ENCODE results near the gene ZNF280D. TPM values are rescaled to one million over a fixed set of nuclear protein-coding genes. Genes with fewer than 3 reads are reported as not detected.
A peak's percentile ranks its signal among the peaks of the same experiment; 100 is the strongest.
"Not testable (repeated sequence)": the region's sequence is repeated elsewhere in the genome, so short reads cannot be mapped to it uniquely, and the experiment has no call there.

ZNF280D gene
- total RNA-seq, result 10 to 100 TPM; 11.7 to 42.9 (median 15.1) TPM

GRCh38 chr15:56733136-56734012 is at the start of gene ZNF280D:
Gene ZNF280D, minus strand, starts transcription at chr15:56733509. Its CDS starts 26,400 bp downstream, at chr15:56707109.
- H3K4me1 ChIP-seq, result peaks cover 9 to 54% (median 24%) of the 10 kb centered on the region in 3 donors
- H3K27me3 ChIP-seq, result no peaks in the 10 kb centered on the region
- no peaks in the 10 kb centered on the region for H3K36me3 ChIP-seq
- peak within 1 kb of the TSS; percentile 89 to 98 (median 94) for H3K27ac ChIP-seq
- intact Hi-C loops (cut with DNase I), result no loop called here
- no peaks in the 10 kb centered on the region for H3K9me3 ChIP-seq
- peak in 2 of 4 donors; percentile 62 to 63 for TF ChIP-seq POLR2A (IDR thresholded peaks at IDR 0.05)
- no peak for TF ChIP-seq CTCF (IDR thresholded peaks at IDR 0.05)
- peak within 1 kb of the TSS; percentile 57 to 92 (median 76) for H3K4me3 ChIP-seq
- WGBS, 2 donors, result 42% methylated on average over 17 to 20 of the region's 101 CpGs
- peak; percentile 54 for DNase-seq

GRCh38 chr15:56782306-56782705 is 49.0 kb upstream of the ZNF280D start:
- no peaks in the 10 kb centered on the region for H3K9me3 ChIP-seq
- no peak for TF ChIP-seq POLR2A (IDR thresholded peaks at IDR 0.05)
- no peak for TF ChIP-seq CTCF (IDR thresholded peaks at IDR 0.05)
- no peak for DNase-seq
- intact Hi-C loops (cut with DNase I), result no loop called here
- no peak overlapping the region for H3K27ac ChIP-seq
- WGBS, 2 donors, result 79 to 87% methylated on average over 7 to 8 of the region's 8 CpGs
- H3K4me1 ChIP-seq, result no peaks in the 10 kb centered on the region
- no peaks in the 10 kb centered on the region for H3K36me3 ChIP-seq
- no peaks in the 10 kb centered on the region for H3K27me3 ChIP-seq
- no peak overlapping the region for H3K4me3 ChIP-seq

- no peak overlapping the region for H3K27ac ChIP-seq
- DNase-seq, result no peak
- no peak overlapping the region for H3K4me3 ChIP-seq
- no peaks in the 10 kb centered on the region for H3K9me3 ChIP-seq
- 86 to 88% methylated on average over 2 of the region's 2 CpGs for WGBS, 2 donors
- no peaks in the 10 kb centered on the region for H3K36me3 ChIP-seq
- intact Hi-C loops (cut with DNase I), result no loop called here
- H3K27me3 ChIP-seq, result no peaks in the 10 kb centered on the region
- TF ChIP-seq CTCF (IDR thresholded peaks at IDR 0.05) (no peak), POLR2A (IDR thresholded peaks at IDR 0.05) (no peak)
- H3K4me1 ChIP-seq, result no peaks in the 10 kb centered on the region
These were observed 48.4 kb upstream of the ZNF280D start for GRCh38 chr15:56781666-56782065.

GRCh38 chr15:56780102-56780725 is 46.9 kb upstream of the ZNF280D start:
- H3K9me3 ChIP-seq; H3K4me1 ChIP-seq; DNase-seq; H3K36me3 ChIP-seq; H3K4me3 ChIP-seq; intact Hi-C loops (cut with DNase I); H3K27ac ChIP-seq; H3K27me3 ChIP-seq: not testable (repeated sequence)
- WGBS, 2 donors, result 59 to 74% methylated on average over 8 to 10 of the region's 12 CpGs

- WGBS, 2 donors, result 89 to 93% methylated on average over 6 to 14 of the region's 25 CpGs
- DNase-seq; H3K27ac ChIP-seq; H3K27me3 ChIP-seq; H3K36me3 ChIP-seq; H3K4me3 ChIP-seq; H3K4me1 ChIP-seq; intact Hi-C loops (cut with DNase I); H3K9me3 ChIP-seq: not testable (repeated sequence)
These were observed 46.1 kb upstream of the ZNF280D start for GRCh38 chr15:56779449-56779848.

- H3K9me3 ChIP-seq, result no peaks in the 10 kb centered on the region
- TF ChIP-seq CTCF (IDR thresholded peaks at IDR 0.05) (no peak), POLR2A (IDR thresholded peaks at IDR 0.05) (no peak)
- no peak overlapping the region for H3K27ac ChIP-seq
- WGBS, 2 donors, result 59 to 76% methylated on average over 2 of the region's 2 CpGs
- no peaks in the 10 kb centered on the region for H3K36me3 ChIP-seq
- intact Hi-C loops (cut with DNase I), result no loop called here
- no peak overlapping the region for H3K4me3 ChIP-seq
- no peaks in the 10 kb centered on the region for H3K27me3 ChIP-seq
- DNase-seq, result no peak
- H3K4me1 ChIP-seq, result peaks cover 0 to 9% (median 0%) of the 10 kb centered on the region in 3 donors
These were observed 45.5 kb upstream of the ZNF280D start for GRCh38 chr15:56778761-56779160.
